ENCODE measurements around the gene MPV17L2. TPM values are rescaled to one million over a fixed set of nuclear protein-coding genes. Genes with fewer than 3 reads are reported as not detected.

Gene MPV17L2
- total RNA-seq, 1 experiment from 2014 or later, result 12.9 TPM

DNA sequence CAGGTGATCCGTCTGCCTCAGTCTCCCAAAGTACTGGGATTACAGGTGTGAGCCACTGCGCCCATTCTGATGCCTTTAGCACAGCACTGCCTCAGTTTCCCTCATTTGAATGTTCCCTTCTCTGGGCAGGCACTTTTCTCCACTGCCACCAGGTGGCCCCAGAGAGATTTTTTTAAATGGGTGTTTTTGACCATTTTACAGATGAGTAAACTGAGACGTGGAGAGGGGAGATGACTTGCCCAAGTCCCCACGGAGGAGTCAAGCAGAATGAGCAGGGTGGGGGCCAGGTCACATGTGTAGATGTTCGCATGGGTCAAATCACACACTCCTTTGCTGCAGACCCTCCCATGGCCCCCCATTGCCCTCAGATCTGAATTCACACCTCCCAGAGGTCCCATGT is 36.5 kb downstream of the MPV17L2 start:
- H3K9me3 Mint-ChIP-seq (ENCODE audit: unreplicated experiment), result no peaks in the 10 kb centered on the region
- ChIA-PET CTCF (interaction anchor here (0.6 to 0.7 kb wide), 2 partner anchors 24 to 1142 kb away, joined by 3 read pairs; no protein-coding TSS in a partner anchor), POLR2A (no interaction called here)

GRCh38 chr19:18229915-18230314 is 36.9 kb downstream of the MPV17L2 start:
- DNase-seq (ENCODE audit: unreplicated experiment), result no peak
- H3K36me3 Mint-ChIP-seq (ENCODE audit: insufficient read depth, unreplicated experiment), result no peaks in the 10 kb centered on the region
- H3K4me1 Mint-ChIP-seq (ENCODE audit: insufficient read depth, unreplicated experiment), result no peaks in the 10 kb centered on the region
- ChIA-PET CTCF (interaction anchor here (0.6 to 0.7 kb wide), 2 partner anchors 24 to 1143 kb away, joined by 3 read pairs; no protein-coding TSS in a partner anchor), POLR2A (no interaction called here)
- no peak overlapping the region for H3K4me3 Mint-ChIP-seq (ENCODE audit: unreplicated experiment)
- intact Hi-C loops (cut with micrococcal nuclease), result no loop called here
- H3K27me3 Mint-ChIP-seq (ENCODE audit: insufficient read depth, unreplicated experiment), result peaks cover 19% of the 10 kb centered on the region
- no peak overlapping the region for H3K27ac Mint-ChIP-seq (ENCODE audit: low read depth, unreplicated experiment)
- H3K9me3 Mint-ChIP-seq (ENCODE audit: unreplicated experiment), result no peaks in the 10 kb centered on the region
- no TSS peak for BruUV-seq (replicated peaks)
- TF ChIP-seq, protein P1, sequence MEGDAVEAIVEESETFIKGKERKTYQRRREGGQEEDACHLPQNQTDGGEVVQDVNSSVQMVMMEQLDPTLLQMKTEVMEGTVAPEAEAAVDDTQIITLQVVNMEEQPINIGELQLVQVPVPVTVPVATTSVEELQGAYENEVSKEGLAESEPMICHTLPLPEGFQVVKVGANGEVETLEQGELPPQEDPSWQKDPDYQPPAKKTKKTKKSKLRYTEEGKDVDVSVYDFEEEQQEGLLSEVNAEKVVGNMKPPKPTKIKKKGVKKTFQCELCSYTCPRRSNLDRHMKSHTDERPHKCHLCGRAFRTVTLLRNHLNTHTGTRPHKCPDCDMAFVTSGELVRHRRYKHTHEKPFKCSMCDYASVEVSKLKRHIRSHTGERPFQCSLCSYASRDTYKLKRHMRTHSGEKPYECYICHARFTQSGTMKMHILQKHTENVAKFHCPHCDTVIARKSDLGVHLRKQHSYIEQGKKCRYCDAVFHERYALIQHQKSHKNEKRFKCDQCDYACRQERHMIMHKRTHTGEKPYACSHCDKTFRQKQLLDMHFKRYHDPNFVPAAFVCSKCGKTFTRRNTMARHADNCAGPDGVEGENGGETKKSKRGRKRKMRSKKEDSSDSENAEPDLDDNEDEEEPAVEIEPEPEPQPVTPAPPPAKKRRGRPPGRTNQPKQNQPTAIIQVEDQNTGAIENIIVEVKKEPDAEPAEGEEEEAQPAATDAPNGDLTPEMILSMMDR (IDR thresholded peaks at IDR 0.05; ENCODE audit: unreplicated experiment), result no peak

More for the DNA sequence above, 36.5 kb downstream of the MPV17L2 start:
- Mint-ChIP-seq H3K27me3 (ENCODE audit: insufficient read depth, unreplicated experiment) (peaks cover 18% of the 10 kb centered on the region), H3K27ac (ENCODE audit: low read depth, unreplicated experiment) (no peak overlapping the region), H3K36me3 (ENCODE audit: insufficient read depth, unreplicated experiment) (no peaks in the 10 kb centered on the region), H3K4me3 (ENCODE audit: unreplicated experiment) (no peak overlapping the region), H3K4me1 (ENCODE audit: insufficient read depth, unreplicated experiment) (peaks cover 4% of the 10 kb centered on the region)
- no peak for DNase-seq (ENCODE audit: unreplicated experiment)
- intact Hi-C loops (cut with micrococcal nuclease), result no loop called here
- TF ChIP-seq, protein P1 (IDR thresholded peaks at IDR 0.05; ENCODE audit: unreplicated experiment), result peak; percentile 49
- no TSS peak for BruUV-seq (replicated peaks)

- Mint-ChIP-seq H3K27ac (ENCODE audit: low read depth, unreplicated experiment) (no peak overlapping the region), H3K27me3 (ENCODE audit: insufficient read depth, unreplicated experiment) (peaks cover 31% of the 10 kb centered on the region), H3K9me3 (ENCODE audit: unreplicated experiment) (no peaks in the 10 kb centered on the region), H3K4me1 (ENCODE audit: insufficient read depth, unreplicated experiment) (no peaks in the 10 kb centered on the region), H3K36me3 (ENCODE audit: insufficient read depth, unreplicated experiment) (no peaks in the 10 kb centered on the region), H3K4me3 (ENCODE audit: unreplicated experiment) (no peak overlapping the region)
- no TSS peak for BruUV-seq (replicated peaks)
- DNase-seq (ENCODE audit: unreplicated experiment), result no peak
- intact Hi-C loops (cut with micrococcal nuclease), result no loop called here
- CTCF ChIA-PET, result interaction anchor here (0.6 to 2.5 kb wide), 2 partner anchors 20 to 110 kb away, joined by 3 to 13 read pairs; no protein-coding TSS in a partner anchor
- POLR2A ChIA-PET, result interaction anchor here (0.6 to 0.8 kb wide), 2 partner anchors 28 to 49 kb away, joined by 3 to 4 read pairs; partner anchors contain the start of gene RAB3A
- TF ChIP-seq, protein P1 (IDR thresholded peaks at IDR 0.05; ENCODE audit: unreplicated experiment), result no peak
Observed at GRCh38 chr19:18230941-18231734, 38.1 kb downstream of the MPV17L2 start.

DNA sequence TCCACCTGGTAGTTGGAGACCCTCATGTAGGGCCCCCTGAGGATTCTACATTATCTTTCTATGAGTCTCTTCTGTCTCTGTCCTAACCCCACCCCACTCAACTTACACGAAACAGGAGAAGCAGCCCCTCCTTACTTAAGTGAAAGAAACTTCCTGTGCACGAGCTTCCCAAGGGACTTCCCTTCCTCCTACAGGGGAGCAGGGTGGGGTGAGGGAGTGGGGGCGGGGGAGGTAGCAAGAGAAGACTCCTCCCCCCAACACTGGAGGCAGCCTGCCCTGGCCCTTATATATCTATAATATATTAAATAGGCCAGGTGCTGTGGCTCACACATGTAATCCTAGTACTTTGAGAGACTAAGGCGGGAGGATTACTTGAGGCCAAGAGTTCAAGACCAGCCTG is 38.8 kb downstream of the MPV17L2 start:
- ChIA-PET CTCF (interaction anchor here (0.5 to 2.5 kb wide), 4 partner anchors 14 to 110 kb away, joined by 3 to 13 read pairs (median 3); no protein-coding TSS in a partner anchor), POLR2A (interaction anchor here (0.8 kb wide), 1 partner anchor 28 kb away, joined by 3 read pairs; the partner anchor contains the start of gene RAB3A)
- intact Hi-C loops (cut with micrococcal nuclease), result no loop called here
- H3K4me3 Mint-ChIP-seq (ENCODE audit: unreplicated experiment), result no peak overlapping the region
- no peak overlapping the region for H3K27ac Mint-ChIP-seq (ENCODE audit: low read depth, unreplicated experiment)
- TF ChIP-seq, protein P1 (IDR thresholded peaks at IDR 0.05; ENCODE audit: unreplicated experiment), result no peak
- H3K4me1 Mint-ChIP-seq (ENCODE audit: insufficient read depth, unreplicated experiment), result no peaks in the 10 kb centered on the region
- BruUV-seq (replicated peaks), result no TSS peak
- peaks cover 38% of the 10 kb centered on the region for H3K27me3 Mint-ChIP-seq (ENCODE audit: insufficient read depth, unreplicated experiment)
- no peaks in the 10 kb centered on the region for H3K36me3 Mint-ChIP-seq (ENCODE audit: insufficient read depth, unreplicated experiment)
- no peaks in the 10 kb centered on the region for H3K9me3 Mint-ChIP-seq (ENCODE audit: unreplicated experiment)
- DNase-seq (ENCODE audit: unreplicated experiment), result no peak
